NT2/D1 (cell line): Measurements from ENCODE around the gene ASPDH.

ENCODE experiments used
- SUZ12 ChIP-seq: IDR thresholded peaks from 2 replicates; pipeline ENCODE4 v1.6.1; 2011; ENCODE audit not compliant: insufficient read length, insufficient read depth; ENCODE audit errors: extremely low read depth
- YY1 ChIP-seq: IDR thresholded peaks from 2 replicates; pipeline ENCODE4 v1.6.1; 2011; ENCODE audit not compliant: insufficient read length, insufficient read depth
- ZNF274 ChIP-seq: IDR thresholded peaks from 2 replicates; pipeline ENCODE4 v1.6.1; 2011; ENCODE audit warnings: mild to moderate bottlenecking, low read depth, low read length

DNA sequence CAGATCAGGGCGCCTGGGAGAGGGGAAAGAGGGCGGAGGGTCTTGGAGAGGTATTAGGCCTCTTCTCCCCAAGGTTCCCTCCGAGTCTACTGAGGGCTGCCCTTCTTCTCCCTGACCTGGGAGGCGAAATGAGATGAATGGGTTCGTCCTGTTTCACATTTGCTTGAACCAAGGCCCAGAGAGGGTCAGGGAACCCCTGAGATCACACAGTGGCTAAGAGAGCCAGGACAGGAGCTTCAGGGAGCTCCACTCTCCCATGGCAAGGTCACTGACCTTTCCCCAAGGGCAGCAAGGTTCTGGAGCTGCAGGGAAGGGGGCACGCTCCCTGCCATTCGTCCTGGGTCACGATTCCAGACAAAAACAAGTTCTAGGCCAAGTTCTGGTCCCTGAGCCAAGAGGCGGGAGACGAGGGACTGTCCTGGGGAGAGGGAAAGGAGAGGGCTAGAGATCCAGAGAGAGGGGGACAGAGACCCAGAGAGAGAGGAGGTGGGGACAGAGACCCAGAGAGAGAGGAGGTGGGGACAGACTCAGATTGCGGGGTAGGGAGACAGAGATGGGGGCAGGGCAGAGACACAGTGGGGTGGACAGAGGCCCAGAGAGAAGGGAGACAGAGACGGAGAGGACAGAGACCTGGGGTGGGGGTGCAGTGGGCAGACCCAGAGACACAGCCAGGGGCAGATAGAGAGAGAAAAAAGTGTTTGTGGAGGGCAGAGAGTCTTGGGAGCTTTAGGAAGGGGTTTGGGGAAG is 541 bp downstream of the ASPDH start:
- TF ChIP-seq YY1 (no peak), ZNF274 (no peak), SUZ12 (no peak)
